Smooth muscle cell (in vitro differentiated cells): Measurements from ENCODE around the gene DISC1. TPM values are rescaled to one million over a fixed set of nuclear protein-coding genes. Genes with fewer than 3 reads are reported as not detected.
"Not testable (repeated sequence)": the region's sequence is repeated elsewhere in the genome, so short reads cannot be mapped to it uniquely, and the experiment has no call there.

Experiments used
- DNase-seq: peaks from one replicate; lab custom pipeline; 2025; ENCODE audit not compliant: unreplicated experiment; lab: John Stamatoyannopoulos, UW
- H2AFZ ChIP-seq: fragments of 200-600 bp; sonication (generic); 2 replicates; pipeline ENCODE4 v1.6.0; 2016; ENCODE audit warnings: antibody characterized with exemption, low read depth, mild to moderate bottlenecking
- H3F3A ChIP-seq: fragments of 200-600 bp; sonication (generic); 2 replicates; pipeline ENCODE4 v1.6.0; 2017; ENCODE audit warnings: antibody characterized with exemption, low read depth
- H3K27ac ChIP-seq: fragments of 200-600 bp; sonication (generic); 2 replicates; pipeline ENCODE4 v1.5.1; 2016; ENCODE audit warnings: low read depth, mild to moderate bottlenecking
- H3K27me3 ChIP-seq: fragments of 200-600 bp; sonication (generic); 2 replicates; pipeline ENCODE4 v1.6.1; 2016; ENCODE audit warnings: low read depth, mild to moderate bottlenecking
- H3K36me3 ChIP-seq: fragments of 200-600 bp; sonication (generic); 2 replicates; pipeline ENCODE4 v1.5.1; 2016; ENCODE audit warnings: low read depth
- H3K4me1 ChIP-seq: fragments of 200-600 bp; sonication (generic); 2 replicates; pipeline ENCODE4 v1.5.1; 2016; ENCODE audit warnings: low read depth
- H3K4me2 ChIP-seq: fragments of 200-600 bp; sonication (generic); 2 replicates; pipeline ENCODE4 v1.6.0; 2016; ENCODE audit warnings: mild to moderate bottlenecking
- H3K4me3 ChIP-seq: fragments of 200-600 bp; sonication (generic); 2 replicates; pipeline ENCODE4 v1.5.1; 2016; ENCODE audit warnings: mild to moderate bottlenecking
- H3K79me2 ChIP-seq: fragments of 200-600 bp; sonication (generic); 2 replicates; pipeline ENCODE4 v1.6.0; 2016; ENCODE audit warnings: low read depth, mild to moderate bottlenecking
- H3K9ac ChIP-seq: fragments of 200-600 bp; sonication (generic); 2 replicates; pipeline ENCODE4 v1.6.0; 2016; ENCODE audit warnings: low read depth
- H3K9me3 ChIP-seq: fragments of 200-600 bp; sonication (generic); replicated peaks from 2 replicates; pipeline ENCODE4 v1.5.1; 2016; ENCODE audit warnings: low read depth
- H4K20me1 ChIP-seq: fragments of 200-600 bp; sonication (generic); 2 replicates; pipeline ENCODE4 v1.6.0; 2016; ENCODE audit warnings: low read depth
- CTCF ChIP-seq: fragments of 200-600 bp; sonication (generic); IDR thresholded peaks from 2 replicates; pipeline ENCODE4 v1.5.1; 2017; ENCODE audit warnings: borderline replicate concordance, mild to moderate bottlenecking, antibody characterized with exemption; ENCODE audit not compliant: insufficient read depth, poor library complexity, severe bottlenecking
- WGBS: methylation state at CpG from one replicate; pipeline ENCODE4 v1.1.7; 2016; ENCODE audit warnings: low lambda C conversion rate; 5-methylcytosine and 5-hydroxymethylcytosine counted together
- polyA plus RNA-seq: library from polyadenylated mRNA; unstranded; fragments of >200 nt; fragmentation: Nextera tagmentation; extraction: Ambion mirVana; gene quantifications from 2 replicates; pipeline ENCODE4 v1.2.1, GENCODE V29; 2016
- total RNA-seq: library from RNA; depleted of rRNA; stranded (reverse); fragments of >200 nt; gene quantifications from 2 replicates; pipeline ENCODE4 v1.2.3, GENCODE V29; 2014

DISC1 gene
- total and polyA plus RNA-seq, 2 experiments from 2014 or later: 0.89 to 4.3 TPM

- no peaks in the 10 kb centered on the region for H3K27me3 ChIP-seq
- H3K4me2 ChIP-seq: no peak overlapping the region
- no peak overlapping the region for H3K9ac ChIP-seq
- no peaks in the 10 kb centered on the region for H3K9me3 ChIP-seq
- H3F3A ChIP-seq: no peaks in the 10 kb centered on the region
- H3K79me2 ChIP-seq: no peaks in the 10 kb centered on the region
- 27% methylated on average over 12 of the region's 12 CpGs for WGBS
- DNase-seq: no peak
- H2AFZ ChIP-seq: no peak overlapping the region
- no peak overlapping the region for H3K27ac ChIP-seq
- TF ChIP-seq CTCF: peak; percentile 56
- no peaks in the 10 kb centered on the region for H4K20me1 ChIP-seq
- no peaks in the 10 kb centered on the region for H3K36me3 ChIP-seq
- no peak overlapping the region for H3K4me3 ChIP-seq
- no peaks in the 10 kb centered on the region for H3K4me1 ChIP-seq
Observed at GRCh38 chr1:231590453-231591198, 36.0 kb upstream of the DISC1 start.

- Histone ChIP-seq H3K27ac (no peak overlapping the region), H3K36me3 (no peaks in the 10 kb centered on the region), H3K9ac (no peak overlapping the region), H3F3A (no peaks in the 10 kb centered on the region), H3K4me1 (peaks cover 5% of the 10 kb centered on the region), H3K4me2 (no peak overlapping the region), H4K20me1 (no peaks in the 10 kb centered on the region), H3K4me3 (no peak overlapping the region), H3K79me2 (no peaks in the 10 kb centered on the region), H2AFZ (no peak overlapping the region), H3K27me3 (no peaks in the 10 kb centered on the region), H3K9me3 (no peaks in the 10 kb centered on the region)
- DNase-seq: no peak
- WGBS: 87% methylated on average over 11 of the region's 11 CpGs
- TF ChIP-seq CTCF: no peak
Observed at GRCh38 chr1:231591466-231591865, 35.1 kb upstream of the DISC1 start.

- H2AFZ ChIP-seq: no peak overlapping the region
- no peak overlapping the region for H3K27ac ChIP-seq
- H3K9me3 ChIP-seq: no peaks in the 10 kb centered on the region
- no peaks in the 10 kb centered on the region for H3K27me3 ChIP-seq
- no peaks in the 10 kb centered on the region for H3K79me2 ChIP-seq
- no peak overlapping the region for H3K4me3 ChIP-seq
- no peak overlapping the region for H3K4me2 ChIP-seq
- H3K4me1 ChIP-seq: peaks cover 7% of the 10 kb centered on the region
- no peaks in the 10 kb centered on the region for H4K20me1 ChIP-seq
- WGBS: 59% methylated on average over 1 of the region's 1 CpG
- no peak for DNase-seq
- no peak overlapping the region for H3K9ac ChIP-seq
- no peaks in the 10 kb centered on the region for H3F3A ChIP-seq
- no peaks in the 10 kb centered on the region for H3K36me3 ChIP-seq
- TF ChIP-seq CTCF: no peak
Observed at GRCh38 chr1:231592809-231593208, 33.8 kb upstream of the DISC1 start.

GRCh38 chr1:231593264-231593663 is 33.3 kb upstream of the DISC1 start:
- not testable (repeated sequence) for H3K9ac ChIP-seq, H2AFZ ChIP-seq, H3K4me2 ChIP-seq, H3K4me1 ChIP-seq, H4K20me1 ChIP-seq, H3K27me3 ChIP-seq, DNase-seq, H3K36me3 ChIP-seq, H3K79me2 ChIP-seq, H3K4me3 ChIP-seq, H3K9me3 ChIP-seq, H3F3A ChIP-seq, H3K27ac ChIP-seq
- 93% methylated on average over 1 of the region's 1 CpG for WGBS
